Forelimb muscle (tissue), 1 donor: ENCODE measurements around the gene UBL4A. TPM values are rescaled to one million over a fixed set of nuclear protein-coding genes. Genes with fewer than 3 reads are reported as not detected.
"Not testable (repeated sequence)": the region's sequence is repeated elsewhere in the genome, so short reads cannot be mapped to it uniquely, and the experiment has no call there.

Experiments used
- DNase-seq: peaks from one replicate; pipeline ENCODE4 v3.0.0-alpha.2; 2013; ENCODE audit warnings: low read depth
- polyA plus RNA-seq: library from polyadenylated mRNA; unstranded; fragments of 120-200 nt; gene quantifications from one replicate; pipeline ENCODE4 v1.2.1, GENCODE V29; 2013; ENCODE audit not compliant: insufficient read length

Gene UBL4A
- polyA plus RNA-seq, 1 donor: 23.2 TPM

DNA sequence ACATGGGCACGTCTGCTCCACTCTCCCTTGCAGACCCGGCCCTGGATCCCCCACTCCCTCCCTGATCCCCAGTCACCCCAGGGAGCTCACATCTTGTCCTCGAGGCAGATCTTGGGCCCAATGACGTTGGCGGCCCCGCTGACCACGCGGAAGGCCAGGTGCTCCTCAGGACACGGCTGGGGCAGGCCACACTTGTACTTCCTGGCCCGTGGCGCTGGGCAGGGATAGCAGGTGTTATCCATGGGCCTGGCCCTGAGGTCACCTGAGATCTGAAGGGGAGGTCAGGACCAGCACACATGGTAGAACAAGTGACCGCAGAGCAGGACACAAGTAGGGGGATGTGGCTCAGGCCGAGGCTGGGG is 21.9 kb upstream of the UBL4A start:
- DNase-seq: no peak

DNA sequence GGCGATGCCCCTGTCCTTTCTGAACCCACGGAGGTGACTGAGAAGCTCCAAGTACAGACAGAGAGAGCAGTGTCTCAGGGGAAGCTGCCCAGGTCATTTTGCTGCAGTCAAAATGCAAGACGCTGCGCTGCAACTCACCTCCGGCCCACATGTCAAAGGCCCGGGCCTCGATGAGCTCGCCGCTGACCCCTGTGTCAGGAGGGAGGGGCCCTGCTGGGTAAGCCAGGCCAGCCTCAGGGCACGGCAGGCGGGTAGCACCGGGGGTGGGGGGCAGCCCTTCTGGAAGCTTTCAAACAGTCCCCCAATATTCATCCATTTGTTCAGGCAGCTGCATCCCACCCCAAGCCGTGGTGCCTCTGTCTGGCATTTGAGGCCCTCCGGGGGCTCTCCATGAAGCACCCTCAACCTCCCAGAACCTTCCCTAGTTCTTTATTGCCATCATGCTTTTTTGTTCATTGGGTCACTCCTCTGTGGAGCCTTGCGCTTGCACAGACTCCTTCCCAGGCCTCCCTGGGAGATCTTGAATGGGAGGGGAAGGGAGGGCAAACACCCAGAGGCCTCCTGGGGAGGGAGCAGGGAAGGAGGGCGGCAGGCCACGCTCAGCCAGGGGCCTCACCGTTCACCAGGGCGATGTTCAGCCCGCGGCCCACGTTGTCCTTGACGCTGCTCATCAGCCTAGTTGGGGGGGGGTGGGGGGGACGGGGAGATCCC is 21.4 kb upstream of the UBL4A start:
- no peak for DNase-seq

DNA sequence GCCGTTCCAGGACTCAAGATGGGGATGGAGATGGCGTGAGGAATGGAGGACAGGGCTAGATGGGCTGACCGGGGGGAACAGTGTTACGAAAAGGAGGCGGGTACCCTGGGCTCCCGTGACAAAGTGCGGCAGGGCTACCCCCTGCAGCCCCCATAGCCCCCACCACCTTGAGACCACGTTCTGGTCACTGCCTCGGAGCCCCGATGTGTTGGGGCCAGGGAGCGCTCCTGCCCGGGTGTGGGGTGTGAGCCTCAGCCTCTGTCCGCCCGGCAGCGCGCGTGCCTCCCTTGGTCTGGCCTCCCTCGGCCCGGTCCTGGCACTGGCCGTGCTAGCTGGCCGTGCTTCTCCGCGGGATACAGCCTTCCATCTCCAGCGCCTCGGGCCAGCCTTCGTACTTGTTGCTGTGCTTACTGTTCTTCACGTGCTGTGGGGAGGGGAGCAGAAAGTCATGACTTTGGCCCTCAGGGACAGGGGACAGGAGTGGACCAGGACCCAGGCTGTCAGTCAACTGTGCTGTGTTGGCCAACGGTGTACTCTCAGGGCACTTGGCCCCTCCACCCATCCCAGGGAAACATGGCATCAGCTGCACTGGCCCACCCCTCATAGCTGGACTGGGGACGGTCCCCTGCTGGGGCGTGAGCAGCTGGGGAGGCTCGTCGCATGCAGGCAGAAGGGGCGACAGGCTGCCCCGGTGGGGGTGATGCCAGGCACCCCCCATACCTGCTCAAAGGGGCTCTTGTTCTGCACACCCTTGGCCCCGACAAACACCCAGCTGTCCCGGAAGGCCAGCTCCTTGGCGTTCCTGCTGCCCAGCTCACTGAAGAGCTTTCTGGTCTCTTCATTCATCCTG is 20.3 kb upstream of the UBL4A start:
- DNase-seq: no peak

DNA sequence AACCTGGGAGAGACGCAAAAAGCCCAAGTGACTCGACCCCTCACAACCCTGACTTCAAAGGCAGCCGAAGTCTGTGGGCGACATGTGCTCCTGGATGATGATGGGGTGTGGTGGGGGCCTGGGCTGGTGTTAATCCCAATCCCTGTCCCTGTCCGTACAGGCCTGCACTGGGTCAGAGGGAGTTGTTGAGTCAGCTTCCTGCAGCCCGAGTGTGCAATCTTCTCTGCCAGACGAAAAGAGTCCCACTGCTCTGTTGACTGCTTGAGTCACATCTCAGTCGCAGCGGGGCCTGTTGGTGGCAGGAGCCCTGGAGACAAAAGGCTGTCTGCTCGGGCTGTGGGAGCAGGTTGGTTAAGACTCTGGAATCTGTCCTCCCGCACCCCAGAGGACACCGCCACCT is 19.3 kb upstream of the UBL4A start:
- no peak for DNase-seq

DNA sequence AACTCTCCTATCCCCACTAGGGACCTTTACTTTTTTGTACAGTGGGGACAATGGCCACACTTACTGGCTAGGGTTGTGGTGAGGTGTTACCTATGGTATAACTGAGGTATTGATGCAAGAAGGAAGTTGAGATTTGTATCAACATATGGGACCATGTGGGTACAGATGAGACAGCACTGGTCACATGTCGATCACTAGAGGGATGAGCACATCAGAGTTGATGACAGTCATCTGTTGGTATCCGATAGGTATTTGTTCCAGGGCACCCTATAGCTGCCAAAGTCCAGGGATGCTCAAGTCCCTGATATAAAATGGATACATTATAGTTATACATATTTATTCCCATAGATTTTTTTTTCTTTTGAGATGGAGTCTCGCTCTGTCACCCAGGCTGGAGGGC is 16.6 kb upstream of the UBL4A start:
- no peak for DNase-seq

DNA sequence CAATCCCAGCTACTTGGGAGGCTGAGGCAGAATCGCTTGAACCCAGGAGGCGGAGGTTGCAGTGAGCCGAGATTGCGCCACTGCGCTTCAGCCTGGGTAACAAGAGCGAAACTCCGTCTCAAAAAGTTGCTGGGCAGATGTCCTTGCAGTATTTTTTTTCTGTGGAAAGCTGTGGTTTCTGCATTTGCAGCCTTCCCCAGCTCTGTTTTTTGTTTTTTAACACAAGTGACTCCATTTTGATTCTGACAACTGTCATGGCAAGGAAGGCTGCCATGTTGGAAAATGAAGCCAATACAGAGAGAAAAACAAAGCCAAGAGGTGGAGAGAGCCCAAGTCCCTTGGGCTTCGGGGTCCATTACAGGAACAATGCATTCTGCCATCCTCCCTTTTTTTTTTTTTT is 15.7 kb upstream of the UBL4A start:
- no peak for DNase-seq

DNA sequence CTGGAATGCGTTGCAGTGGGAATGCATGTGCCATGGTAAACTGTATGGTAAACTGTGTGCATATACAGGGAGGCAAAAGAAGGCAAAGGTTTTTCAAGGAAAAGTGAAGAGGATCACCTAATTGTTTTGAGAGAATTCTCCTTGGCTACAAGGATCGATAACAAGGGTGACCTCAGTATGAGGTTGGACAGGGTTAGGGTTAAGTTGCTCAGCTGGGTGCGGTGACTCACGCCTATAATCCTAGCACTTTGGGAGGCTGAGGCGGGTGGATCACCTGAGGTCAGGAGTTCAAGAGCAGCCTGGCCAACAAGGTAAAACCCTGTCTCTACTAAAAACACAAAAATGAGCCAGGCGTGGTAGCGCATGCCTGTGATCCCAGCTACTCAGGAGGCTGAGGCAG is 15.0 kb upstream of the UBL4A start:
- DNase-seq: not testable (repeated sequence)

DNA sequence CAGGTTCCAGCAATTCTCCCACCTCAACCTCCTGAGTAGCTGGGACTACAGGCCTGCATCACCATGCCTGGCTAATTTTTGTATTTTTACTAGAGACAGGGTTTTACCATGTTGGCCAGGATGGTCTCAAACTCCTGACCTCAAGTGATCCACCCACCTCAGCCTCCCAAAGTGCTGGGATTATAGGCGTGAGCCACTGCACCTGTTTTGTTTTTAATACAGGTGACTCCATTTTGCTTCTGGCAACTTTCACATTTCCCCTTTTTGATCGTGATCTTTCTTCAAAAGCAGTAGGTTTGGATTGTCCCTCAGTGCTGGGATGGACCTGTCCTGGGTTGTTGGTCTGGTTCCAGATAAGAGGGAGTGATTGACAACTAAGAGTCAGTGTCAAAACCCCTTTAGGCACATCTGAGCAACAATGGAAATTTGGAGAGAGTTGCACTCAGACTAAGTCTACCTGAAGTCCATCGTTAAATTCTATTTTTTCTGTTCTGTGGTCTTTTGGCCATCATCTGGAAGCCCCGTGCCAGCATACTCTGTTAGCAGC is 10.2 kb upstream of the UBL4A start:
- not testable (repeated sequence) for DNase-seq

DNA sequence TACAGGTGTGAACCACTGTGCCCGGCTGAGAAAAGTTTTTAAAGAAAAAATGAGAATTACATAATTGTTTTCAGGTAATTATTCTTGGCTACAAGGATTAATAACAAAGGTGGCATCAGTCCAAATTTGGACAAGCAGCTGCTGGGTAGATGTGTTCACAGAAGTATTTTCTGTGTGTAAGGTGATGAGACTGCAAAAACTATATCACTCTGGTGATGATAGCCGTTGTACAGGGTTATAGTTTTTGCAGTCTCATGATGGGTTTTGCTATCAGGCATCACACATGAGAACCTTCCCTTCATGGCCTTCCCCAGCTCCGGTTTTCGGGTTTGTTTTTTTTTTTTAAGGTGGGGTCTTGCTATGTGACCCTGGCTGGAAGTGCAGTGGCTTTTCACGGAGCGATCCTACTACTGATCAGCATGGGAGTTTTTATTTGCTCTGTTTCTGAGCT is 9.1 kb upstream of the UBL4A start:
- no peak for DNase-seq

DNA sequence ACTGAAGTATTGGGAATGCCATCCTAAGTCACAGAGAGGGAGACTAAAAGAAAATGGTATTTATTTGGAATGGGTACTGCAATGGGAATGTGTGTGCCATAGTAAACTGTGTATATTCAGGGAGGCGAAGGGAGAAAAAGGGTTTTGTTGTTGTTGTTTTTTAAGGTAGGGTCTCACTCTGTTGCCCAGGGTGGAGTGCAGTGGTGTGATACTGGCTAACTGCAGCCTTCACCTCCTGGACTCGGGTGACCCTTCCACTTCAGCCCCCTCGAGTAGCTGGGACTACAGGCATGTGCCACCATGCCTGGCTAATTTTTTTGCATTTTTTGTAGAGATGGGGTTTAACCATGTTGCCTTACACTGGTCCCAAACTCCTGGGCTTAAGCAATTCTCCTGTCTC is 8.3 kb upstream of the UBL4A start:
- DNase-seq: no peak

DNA sequence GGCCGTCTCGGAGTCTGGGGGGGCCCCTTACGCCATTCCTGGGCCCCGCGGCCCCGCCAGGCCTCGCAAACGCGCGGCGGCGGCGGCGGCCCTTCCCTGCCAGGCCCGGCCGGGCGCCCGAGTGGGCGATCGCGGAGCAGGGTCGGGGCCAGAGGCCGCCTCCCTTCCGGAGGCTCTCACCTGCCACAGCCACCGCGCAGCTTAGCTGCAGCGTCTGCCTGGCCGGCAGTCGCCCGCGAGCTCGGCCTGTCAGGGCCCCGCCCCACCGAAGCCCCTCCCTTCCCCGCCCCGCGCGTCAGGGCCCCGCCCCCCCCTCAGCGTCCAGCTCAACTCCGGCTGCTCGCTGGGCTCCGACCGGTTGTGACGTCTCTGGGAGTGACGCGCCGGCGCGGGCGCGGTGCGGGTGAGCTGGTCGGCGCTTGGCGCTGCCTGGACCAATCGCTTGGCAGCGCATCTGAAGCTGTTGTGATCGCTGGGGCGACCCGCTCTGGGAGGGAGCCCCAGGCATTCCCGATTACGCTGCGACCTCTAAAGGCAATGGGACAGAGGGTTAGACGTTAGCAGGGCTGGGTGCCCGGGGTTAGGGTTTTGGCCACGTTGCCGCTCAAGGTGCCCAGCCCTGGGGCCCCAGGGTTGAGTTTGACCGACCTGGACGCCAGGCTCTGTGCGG is 4.1 kb upstream of the UBL4A start, which contains the start of gene SLC10A3:
SLC10A3 (minus strand) TSS at position 216 of the 670 bp plus-strand sequence. CDS start 1,689 bp downstream, outside the sequence.
- DNase-seq: peak; percentile 71

DNA sequence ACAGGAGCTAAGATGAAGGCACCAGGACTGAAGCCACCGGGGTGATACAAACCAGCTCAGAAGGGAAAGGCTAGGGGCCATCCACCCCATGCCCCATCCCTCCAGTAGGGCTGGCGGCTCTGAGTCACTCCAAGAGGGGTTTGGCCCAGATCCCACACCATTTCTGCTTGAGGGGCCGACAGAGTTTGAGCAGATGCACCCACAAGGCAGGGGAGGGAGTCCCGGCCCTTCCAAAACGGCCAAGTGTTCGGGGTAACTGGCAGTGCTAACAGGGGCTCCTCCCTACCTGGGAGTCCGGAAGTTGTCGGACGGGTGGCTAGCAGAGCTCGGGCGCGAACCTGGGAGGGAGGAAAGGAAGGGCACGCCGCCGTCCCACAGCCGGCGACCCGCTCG is 3.6 kb upstream of the UBL4A start:
- no peak for DNase-seq

DNA sequence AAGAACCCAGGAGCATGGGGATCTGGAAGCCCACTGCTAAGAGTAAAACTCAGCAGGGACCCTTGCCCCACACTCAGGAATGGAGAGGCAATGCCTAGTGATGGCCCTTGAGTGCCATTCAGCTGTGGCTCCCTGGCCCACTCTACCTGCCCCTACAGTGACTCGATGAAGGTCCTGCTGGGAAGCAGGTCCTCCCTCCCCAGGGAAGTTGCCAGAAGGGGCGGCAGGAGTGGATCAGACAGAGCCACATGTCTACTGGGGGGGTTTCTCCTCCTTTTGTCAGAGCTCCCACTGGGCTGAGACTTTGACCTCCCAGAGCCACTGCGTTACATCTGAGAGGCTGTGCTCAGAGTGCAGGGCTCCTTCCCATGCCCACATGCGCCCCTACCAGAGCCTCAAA is 2.8 kb upstream of the UBL4A start:
- DNase-seq: no peak

DNA sequence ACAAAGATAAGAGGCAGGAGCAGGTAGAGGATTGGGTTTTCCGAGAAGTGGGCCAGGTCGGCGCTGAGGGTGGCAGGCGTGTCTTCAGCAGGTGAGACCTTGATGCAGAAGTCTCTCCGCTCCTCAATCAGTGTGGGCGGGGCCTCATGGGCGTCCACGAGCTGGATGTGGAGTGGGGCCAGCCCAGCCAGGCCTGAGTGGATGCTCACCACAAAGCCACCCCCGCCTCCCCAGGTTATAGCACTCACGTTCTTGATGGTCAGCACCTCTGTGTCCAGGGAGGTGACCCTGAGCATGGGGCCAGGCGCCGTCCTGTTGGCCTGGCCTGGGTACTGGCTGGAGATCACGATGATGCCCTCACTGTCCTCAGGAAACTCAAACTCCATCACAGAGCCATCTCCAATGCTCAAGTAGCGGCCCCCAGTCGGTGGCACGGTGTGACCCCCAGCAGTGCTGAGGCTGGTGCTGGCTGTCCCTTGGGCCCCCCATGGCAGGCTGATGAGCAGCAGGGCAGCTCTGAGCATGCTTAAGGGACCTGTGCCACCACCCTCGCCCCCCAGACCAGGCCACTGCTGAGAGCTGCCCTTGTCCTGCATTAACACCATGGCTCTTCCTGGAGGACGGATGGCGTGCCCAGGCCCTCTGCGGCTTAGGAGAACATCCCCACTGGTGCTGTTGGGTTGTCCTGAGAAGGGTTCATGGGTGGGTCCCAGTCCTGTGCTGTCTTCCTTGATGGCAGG is 2.1 kb upstream of the UBL4A start:
- DNase-seq: no peak

DNA sequence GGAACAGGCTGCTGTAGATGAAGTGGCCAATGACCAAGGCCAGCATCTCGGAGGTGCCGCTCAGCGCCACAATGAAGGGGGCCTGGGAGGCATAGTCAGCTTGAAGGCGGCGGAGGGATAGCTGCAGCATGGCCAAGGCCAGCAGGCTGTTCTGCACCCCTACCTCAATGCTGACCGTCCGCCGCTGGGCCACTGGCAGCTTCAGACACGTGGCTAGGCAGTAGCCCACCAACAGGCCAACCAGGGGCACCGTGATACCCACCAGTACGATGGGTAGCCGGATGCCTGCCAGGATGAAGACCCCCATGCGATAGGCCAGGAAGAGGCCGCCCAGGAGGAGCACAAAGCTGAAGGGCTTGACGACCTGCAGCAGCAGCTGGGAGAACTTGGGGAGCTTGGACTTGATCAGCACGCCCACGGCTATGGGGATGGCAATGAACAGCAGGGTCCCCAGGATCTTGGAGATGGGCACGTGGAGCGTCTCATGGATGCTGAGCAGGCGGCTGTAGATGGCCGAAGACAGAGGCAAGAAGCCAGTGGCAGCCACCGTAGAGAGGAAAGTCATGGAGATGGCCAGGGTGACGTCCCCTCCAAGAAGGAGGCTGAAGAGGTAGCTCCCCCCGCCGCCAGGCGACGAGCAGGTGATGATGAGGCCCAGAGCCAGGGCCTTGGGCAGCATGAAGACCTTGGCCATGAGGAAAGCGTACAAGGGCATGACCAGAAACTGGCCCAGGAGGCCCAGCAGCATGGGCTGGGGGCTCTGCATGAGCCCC is 1.3 kb upstream of the UBL4A start:
- no peak for DNase-seq

DNA sequence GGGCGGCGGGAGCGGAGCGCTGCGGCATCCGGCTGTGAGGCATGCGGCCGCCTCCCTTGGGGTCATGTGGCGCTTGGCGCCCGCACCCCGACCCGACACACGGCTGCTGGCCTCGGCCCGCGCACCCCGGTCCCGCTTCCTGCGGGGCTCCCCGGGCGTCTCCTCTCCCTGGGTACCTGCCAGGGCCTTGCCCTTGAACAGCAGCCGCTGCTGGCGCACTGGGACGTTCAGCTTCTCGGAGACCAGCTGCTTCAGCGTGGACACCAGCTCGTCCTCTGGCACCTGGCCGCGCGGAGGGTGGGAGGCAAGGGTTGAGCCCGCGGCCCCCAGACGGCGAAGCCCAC is 391 bp downstream of the UBL4A start:
- no peak for DNase-seq

DNA sequence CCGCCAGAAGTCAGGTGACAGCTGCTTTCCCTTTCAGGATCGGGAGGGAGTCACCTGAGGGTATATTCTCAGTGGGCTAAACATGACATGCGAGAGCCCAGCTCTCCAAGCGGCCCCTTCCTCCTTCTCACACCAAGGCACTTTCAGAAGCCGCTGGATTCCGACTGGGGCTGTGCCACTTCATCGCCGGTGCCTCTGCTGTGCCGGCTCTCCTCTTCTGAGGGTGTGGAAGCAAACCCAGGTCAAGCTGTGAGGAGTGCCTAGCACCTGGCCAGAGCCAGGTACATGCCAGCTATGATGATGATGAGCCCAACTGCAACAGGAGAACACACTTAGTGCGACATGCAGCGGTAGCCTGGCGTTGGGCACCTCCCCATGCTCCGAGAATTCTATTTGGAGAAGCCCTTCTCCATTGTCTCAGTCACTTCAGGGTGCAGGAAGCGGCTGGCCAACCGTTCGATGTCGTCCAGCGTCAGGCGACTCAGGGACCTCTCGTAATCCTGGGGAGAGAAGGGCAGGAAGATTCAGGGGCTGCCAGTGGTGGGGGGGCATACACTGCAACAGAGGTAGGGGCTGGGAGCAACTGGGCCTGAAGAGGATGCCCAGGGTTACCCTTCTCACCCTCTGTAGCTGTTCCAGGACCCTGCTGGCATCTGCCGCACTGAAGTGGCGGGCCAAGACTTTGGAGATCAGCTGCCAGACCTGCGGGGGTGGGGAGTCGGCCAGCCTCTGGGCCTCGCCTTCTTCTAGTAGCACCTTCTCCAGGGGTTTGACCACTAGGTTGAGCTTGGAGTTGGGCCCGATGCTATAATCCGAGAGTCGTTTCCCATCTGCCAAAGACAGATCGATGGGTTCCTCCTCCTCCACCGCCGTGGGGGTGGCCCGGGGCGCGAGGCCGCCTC is 1.0 kb downstream of the UBL4A start:
- DNase-seq: no peak

DNA sequence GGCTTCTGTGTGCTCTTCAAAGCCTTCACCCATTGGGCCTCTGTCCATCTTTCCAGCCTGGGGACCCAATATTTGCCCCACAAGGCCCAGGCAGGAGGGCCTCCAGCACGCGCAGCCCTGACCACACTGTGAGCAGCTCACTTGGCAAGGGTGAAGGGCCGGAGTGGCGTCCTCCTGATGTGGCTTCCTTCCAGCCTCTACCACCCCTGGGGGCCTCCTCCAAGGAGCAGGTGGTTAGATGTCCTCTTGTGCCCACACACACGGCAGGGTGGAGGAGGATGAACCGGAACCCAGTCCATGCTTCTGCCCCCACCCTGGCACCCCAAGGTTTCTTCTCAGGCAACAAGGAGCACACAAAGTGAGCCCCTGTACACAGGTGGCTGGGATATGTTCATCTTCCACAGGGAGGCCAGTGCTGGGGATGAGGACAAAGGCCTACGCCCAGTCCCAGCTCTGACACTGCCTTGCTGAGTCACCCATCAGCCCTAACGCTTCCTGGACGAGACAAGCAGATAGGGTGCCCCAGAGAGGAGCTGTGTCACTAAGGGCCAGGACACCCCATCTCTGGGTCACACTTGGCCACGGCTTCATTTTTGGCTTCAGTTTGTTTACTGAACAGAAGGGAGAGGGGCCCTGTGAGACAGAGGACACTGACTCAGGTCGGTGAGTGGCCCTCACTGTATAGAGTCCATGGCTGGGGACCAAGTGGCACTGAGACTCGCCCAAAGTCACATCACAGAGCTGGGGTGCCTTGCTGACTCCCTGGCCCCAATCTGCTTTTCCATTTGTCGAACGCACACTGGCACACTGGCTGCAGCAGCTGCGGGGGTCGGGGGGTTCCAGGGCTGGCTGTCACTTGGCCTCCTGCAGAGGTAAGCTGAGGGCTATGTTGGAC is 1.9 kb downstream of the UBL4A start:
- no peak for DNase-seq

DNA sequence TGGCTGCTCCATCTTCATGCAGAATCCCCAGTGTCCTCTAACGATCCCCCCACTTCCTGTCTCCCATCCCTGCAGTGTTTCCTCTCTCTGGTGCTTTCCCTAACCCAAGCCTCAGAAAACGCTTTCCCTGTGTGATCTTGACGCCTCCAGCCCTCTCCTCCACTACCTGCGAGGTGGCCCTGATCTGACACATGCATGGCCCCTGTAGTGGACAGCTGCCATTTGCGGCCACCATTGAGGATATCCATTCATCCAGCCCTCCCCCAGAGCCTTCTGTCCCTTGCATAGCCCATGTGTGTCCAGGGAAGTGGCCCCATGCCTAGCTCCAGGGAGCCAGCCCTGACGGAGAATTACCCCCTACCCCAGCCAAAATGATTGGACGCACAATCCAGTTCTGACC is 3.1 kb downstream of the UBL4A start:
- DNase-seq: no peak
